Measurements from ENCODE around the gene GPR153. TPM values are rescaled to one million over a fixed set of nuclear protein-coding genes. Genes with fewer than 3 reads are reported as not detected.

GPR153 gene
- 1.0 to 1.3 TPM (median 1.1 TPM) in 5 replicates for total RNA-seq (2022; extraction: Qiagen RNA extraction; ENCODE audit: low read depth)

GRCh38 chr1:6260961-6261614, at the start of gene GPR153:
GPR153 (minus strand) TSS chr1:6261098; CDS start chr1:6254905, 6,193 bp downstream.

DNA sequence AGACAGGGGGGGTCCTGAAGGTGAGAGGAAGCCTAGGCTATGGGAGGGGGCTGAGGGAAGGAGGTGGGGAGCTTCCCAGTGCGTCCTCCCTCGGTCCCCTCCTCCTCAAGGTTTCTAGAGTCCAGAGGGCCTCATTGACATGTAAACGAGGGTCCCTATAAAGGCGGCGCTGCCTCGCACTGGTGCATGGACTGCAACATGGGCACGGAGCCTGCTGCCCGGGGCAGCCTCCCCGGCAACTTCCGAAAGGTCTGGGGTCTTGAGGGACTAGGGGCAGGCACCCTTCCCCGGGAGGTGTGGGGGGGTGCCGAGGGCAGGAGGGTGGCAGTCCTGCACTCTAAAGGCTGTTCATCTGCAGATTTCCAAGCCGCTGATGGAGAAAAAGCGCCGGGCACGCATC, 16.9 kb downstream of the GPR153 start, which contains the start of gene HES3:
HES3 (plus strand) TSS at position 187 of the 400 bp plus-strand sequence; CDS start at position 374, 187 bp downstream.

GRCh38 chr1:6205849-6206519, 54.9 kb downstream of the GPR153 start, which contains the start of gene RNF207:
RNF207 (plus strand) TSS chr1:6206119; CDS start chr1:6206536, 417 bp downstream.

GRCh38 chr1:6199298-6200187, 61.4 kb downstream of the GPR153 start, which contains the start of gene RPL22:
RPL22 (minus strand) TSS chr1:6199595; CDS start chr1:6199573, 22 bp downstream.

Other genes starting within 250 kb of the GPR153 start
- 7.2 to 10.5 TPM (median 9.2 TPM) in 5 replicates for gene KCNAB2, start 215.2 kb downstream of the GPR153 start, total RNA-seq (2022; extraction: Qiagen RNA extraction; ENCODE audit: low read depth)
- 0.55 to 0.83 TPM (median 0.69 TPM) in 5 replicates for gene CHD5, start 80.8 kb downstream of the GPR153 start, total RNA-seq (2022; extraction: Qiagen RNA extraction; ENCODE audit: low read depth)
- 316 to 492 TPM (median 454 TPM) in 5 replicates for gene RPL22, start 61.5 kb downstream of the GPR153 start, total RNA-seq (2022; extraction: Qiagen RNA extraction; ENCODE audit: low read depth)
- 15.6 to 22.3 TPM (median 19.3 TPM) in 5 replicates for gene RNF207, start 55.0 kb downstream of the GPR153 start, total RNA-seq (2022; extraction: Qiagen RNA extraction; ENCODE audit: low read depth)
- 46.0 to 57.4 TPM (median 55.8 TPM) in 5 replicates for gene ICMT, start 25.1 kb downstream of the GPR153 start, total RNA-seq (2022; extraction: Qiagen RNA extraction; ENCODE audit: low read depth)
- gene HES3, start 16.9 kb downstream of the GPR153 start, total RNA-seq (2022; extraction: Qiagen RNA extraction; ENCODE audit: low read depth) = not detected in 5 replicates
- 52.7 to 77.7 TPM (median 72.7 TPM) in 5 replicates for gene ACOT7, start 132.7 kb upstream of the GPR153 start, total RNA-seq (2022; extraction: Qiagen RNA extraction; ENCODE audit: low read depth)
- gene HES2, start 158.8 kb upstream of the GPR153 start, total RNA-seq (2022; extraction: Qiagen RNA extraction; ENCODE audit: low read depth) = 2.3 to 3.5 TPM (median 3.0 TPM) in 5 replicates
- gene ESPN, start 163.7 kb upstream of the GPR153 start, total RNA-seq (2022; extraction: Qiagen RNA extraction; ENCODE audit: low read depth) = 0.21 to 1.6 TPM (median 0.46 TPM) in 4 of 5 replicates, not detected in the other
- 2.3 to 4.6 TPM (median 3.8 TPM) in 5 replicates for gene TNFRSF25, start 205.1 kb upstream of the GPR153 start, total RNA-seq (2022; extraction: Qiagen RNA extraction; ENCODE audit: low read depth)
- gene PLEKHG5, start 230.6 kb upstream of the GPR153 start, total RNA-seq (2022; extraction: Qiagen RNA extraction; ENCODE audit: low read depth) = 2.8 to 5.2 TPM (median 3.8 TPM) in 5 replicates